WTC11 (cell line): ENCODE measurements around the gene CEMIP. TPM values are rescaled to one million over a fixed set of nuclear protein-coding genes. Genes with fewer than 3 reads are reported as not detected.
A peak's percentile ranks its signal among the peaks of the same experiment; 100 is the strongest.

Source experiments
- ATAC-seq: fragments of 200-7000 bp; cut with Tn5 transposase; 2 replicates; pipeline ENCODE4 v1.10.0; 2021; ENCODE audit warnings: mild to moderate bottlenecking, moderate library complexity
- CTCF ChIA-PET: fragments of 300-600 bp; sonication (Branson Sonifier 250); formaldehyde crosslinking; loops from one replicate; lab custom pipeline; 2021; ENCODE audit warnings: antibody characterized with exemption; lab: Charles Lee
- POLR2A ChIA-PET: fragments of 350-600 bp; sonication (Branson Sonifier 250); formaldehyde crosslinking; loops from one replicate; lab custom pipeline; 2021; ENCODE audit warnings: antibody characterized with exemption; lab: Charles Lee
- DNase-seq: peaks from one replicate; pipeline ENCODE4 v3.0.0; 2021; ENCODE audit warnings: low spot score
- H3K27ac Mint-ChIP-seq: 2 replicates; pipeline ENCODE4 v1.8.0; 2021; ENCODE audit warnings: mixed read lengths
- H3K27me3 Mint-ChIP-seq: 2 replicates; pipeline ENCODE4 v1.8.0; 2021; ENCODE audit warnings: low read depth, mild to moderate bottlenecking, moderate library complexity, mixed read lengths
- H3K36me3 Mint-ChIP-seq: 2 replicates; pipeline ENCODE4 v1.8.0; 2021; ENCODE audit warnings: mixed read lengths
- H3K4me1 Mint-ChIP-seq: 2 replicates; pipeline ENCODE4 v1.8.0; 2022; ENCODE audit warnings: mixed read lengths
- H3K4me3 Mint-ChIP-seq: 2 replicates; pipeline ENCODE4 v1.8.0; 2021; ENCODE audit warnings: mild to moderate bottlenecking, moderate library complexity, mixed read lengths
- H3K9me3 Mint-ChIP-seq: 2 replicates; pipeline ENCODE4 v1.8.0; 2021; ENCODE audit warnings: mixed read lengths
- E2F5 ChIP-seq: sonication (generic); formaldehyde crosslinking; IDR thresholded peaks from 2 replicates; pipeline ENCODE4 v1.8.1; 2022; ENCODE audit warnings: mild to moderate bottlenecking, moderate library complexity, missing genetic modification reagents
- EMX1 ChIP-seq: fragments of 250-450 bp; sonication (Bioruptor Pico); IDR thresholded peaks from 2 replicates; pipeline ENCODE4 v1.8.0; 2021; ENCODE audit warnings: mild to moderate bottlenecking
- ERG ChIP-seq: fragments of 250-450 bp; sonication (Bioruptor Pico); IDR thresholded peaks from 2 replicates; pipeline ENCODE4 v1.8.0; 2021; ENCODE audit warnings: mild to moderate bottlenecking
- FOXK1 ChIP-seq: sonication (generic); formaldehyde crosslinking; IDR thresholded peaks from 2 replicates; pipeline ENCODE4 v1.8.0; 2022; ENCODE audit warnings: mild to moderate bottlenecking, moderate library complexity, missing genetic modification reagents
- GTF2I ChIP-seq: fragments of 250-450 bp; sonication (Bioruptor Pico); conservative IDR thresholded peaks from 2 replicates; pipeline ENCODE4 v1.4.0; 2021; ENCODE audit warnings: mild to moderate bottlenecking
- IRF2 ChIP-seq: sonication (generic); formaldehyde crosslinking; IDR thresholded peaks from 2 replicates; pipeline ENCODE4 v1.8.0; 2022; ENCODE audit warnings: low read depth, missing genetic modification reagents, borderline replicate concordance
- JUN ChIP-seq: sonication (generic); formaldehyde crosslinking; IDR thresholded peaks from 2 replicates; pipeline ENCODE4 v1.8.0; 2023; ENCODE audit warnings: mild to moderate bottlenecking, missing genetic modification reagents
- NR1H2 ChIP-seq: sonication (generic); formaldehyde crosslinking; IDR thresholded peaks from 2 replicates; pipeline ENCODE4 v1.9.0; 2021; ENCODE audit warnings: mild to moderate bottlenecking, moderate library complexity, missing genetic modification reagents
- NR3C1 ChIP-seq: sonication (generic); formaldehyde crosslinking; conservative IDR thresholded peaks from 2 replicates; pipeline ENCODE4 v1.8.1; 2023; ENCODE audit warnings: low read depth, mild to moderate bottlenecking, missing genetic modification reagents
- PRDM15 ChIP-seq: sonication (generic); formaldehyde crosslinking; IDR thresholded peaks from 2 replicates; pipeline ENCODE4 v1.8.0; 2022; ENCODE audit warnings: missing genetic modification reagents
- PREB ChIP-seq: sonication (generic); formaldehyde crosslinking; IDR thresholded peaks from 2 replicates; pipeline ENCODE4 v1.8.1; 2022; ENCODE audit warnings: mild to moderate bottlenecking, missing genetic modification reagents, moderate library complexity, borderline replicate concordance
- TCF7 ChIP-seq: sonication (generic); formaldehyde crosslinking; IDR thresholded peaks from 2 replicates; pipeline ENCODE4 v1.8.0; 2022; ENCODE audit warnings: mild to moderate bottlenecking, low read depth, missing genetic modification reagents, moderate library complexity
- ZMAT4 ChIP-seq: fragments of 250-450 bp; sonication (Bioruptor Pico); IDR thresholded peaks from 2 replicates; pipeline ENCODE4 v1.9.0; 2021; ENCODE audit warnings: mild to moderate bottlenecking
- ZNF281 ChIP-seq: sonication (generic); formaldehyde crosslinking; IDR thresholded peaks from 2 replicates; pipeline ENCODE4 v1.8.0; 2023; ENCODE audit warnings: mild to moderate bottlenecking, missing genetic modification reagents
- ZNF512 ChIP-seq: sonication (generic); formaldehyde crosslinking; IDR thresholded peaks from 2 replicates; pipeline ENCODE4 v1.8.1; 2022; ENCODE audit warnings: missing genetic modification reagents, borderline replicate concordance
- ZSCAN18 ChIP-seq: fragments of 250-450 bp; sonication (Bioruptor Pico); IDR thresholded peaks from 2 replicates; pipeline ENCODE4 v2.1.2; 2022; ENCODE audit warnings: mild to moderate bottlenecking, moderate library complexity
- total RNA-seq: library from RNA; stranded (reverse); gene quantifications from 3 replicates; pipeline ENCODE4 v1.2.3, GENCODE V29; 2021

The CEMIP gene
- total RNA-seq, 1 experiment from 2014 or later = 0.87 TPM

- POLR2A ChIA-PET = no interaction called here
- no peaks in the 10 kb centered on the region for H3K9me3 Mint-ChIP-seq
- TF ChIP-seq EMX1 (CRISPR knock-in tag) (no peak), FOXK1 (CRISPR knock-in tag) (0 out of 2 replicates have a peak, but pooled peaks have one; percentile 30), PRDM15 (no peak), NR3C1 (no peak), GTF2I (CRISPR knock-in tag) (peak; percentile 63; the same call in 1 of the 2 replicates), ERG (CRISPR knock-in tag) (no peak)
- ATAC-seq (peak; percentile 92), DNase-seq (peak; percentile 30)
- H3K36me3 Mint-ChIP-seq = no peaks in the 10 kb centered on the region
- peak overlapping the region; percentile 87 for H3K27ac Mint-ChIP-seq
- peaks cover 53% of the 10 kb centered on the region for H3K4me1 Mint-ChIP-seq
- CTCF ChIA-PET = interaction anchor here (0.7 to 3.7 kb wide), 13 partner anchors 10 to 399 kb away, joined by 3 to 25 read pairs (median 4); partner anchors contain the start of gene CEMIP
- H3K4me3 Mint-ChIP-seq = peak overlapping the region; percentile 28
- peaks cover 3% of the 10 kb centered on the region; the same call in 1 of the 2 replicates for H3K27me3 Mint-ChIP-seq
These were observed 87.8 kb downstream of the CEMIP start for GRCh38 chr15:80866936-80867335.

GRCh38 chr15:80870366-80870765, 91.2 kb downstream of the CEMIP start:
- Mint-ChIP-seq H3K4me3 (no peak overlapping the region), H3K9me3 (no peaks in the 10 kb centered on the region), H3K27me3 (peaks cover 3% of the 10 kb centered on the region; the same call in 1 of the 2 replicates), H3K36me3 (no peaks in the 10 kb centered on the region), H3K4me1 (peaks cover 27% of the 10 kb centered on the region), H3K27ac (no peak overlapping the region)
- ChIA-PET POLR2A (no interaction called here), CTCF (interaction anchor here (0.8 to 2.3 kb wide), 3 partner anchors 14 to 283 kb away, joined by 3 to 5 read pairs (median 3); no protein-coding TSS in a partner anchor)
- ATAC-seq = no peak
- no peak for DNase-seq
- TF ChIP-seq ZSCAN18 (CRISPR knock-in tag) (no peak), ZMAT4 (no peak), E2F5 (no peak), PRDM15 (no peak), TCF7 (no peak), JUN (CRISPR knock-in tag) (no peak), ZNF512 (CRISPR knock-in tag) (no peak), NR1H2 (CRISPR knock-in tag) (no peak), IRF2 (no peak), ZNF281 (CRISPR knock-in tag) (no peak), PREB (no peak)
